HG02798 (cell line): ENCODE measurements around the gene RGS11.

Experiments used
- ATAC-seq: cut with Tn5 transposase; IDR thresholded peaks from one replicate; pipeline ENCODE4 v1.9.1; 2021; ENCODE audit warnings: mild to moderate bottlenecking; ENCODE audit not compliant: unreplicated experiment, poor library complexity

Gene RGS11

DNA sequence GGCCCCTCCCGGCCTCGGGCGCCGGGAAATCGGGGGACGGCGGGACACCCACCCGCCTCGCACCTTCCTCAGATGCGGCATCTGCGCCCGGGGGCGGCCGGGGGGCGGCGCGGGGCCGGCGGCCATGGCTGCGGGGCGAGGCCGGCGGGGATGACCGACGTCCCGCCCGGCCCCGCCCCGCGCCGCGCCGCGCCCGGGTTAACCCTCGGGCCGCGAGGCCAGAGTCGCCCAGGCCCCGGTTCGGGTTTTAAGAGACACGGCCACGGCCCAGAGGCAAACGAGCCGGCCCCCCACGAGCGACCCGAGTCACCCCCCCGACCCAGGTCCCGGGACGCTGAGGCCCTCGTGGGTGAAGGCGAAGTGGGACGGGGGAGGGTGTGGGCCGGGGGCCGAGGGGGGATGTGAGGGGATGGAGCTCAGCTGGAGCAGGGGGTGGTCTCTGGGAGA lies at the start of gene RGS11:
Gene RGS11 (minus strand): TSS at position 159 of the 447 bp plus-strand sequence. CDS start 33 bp downstream, at position 126.
- no peak for ATAC-seq

DNA sequence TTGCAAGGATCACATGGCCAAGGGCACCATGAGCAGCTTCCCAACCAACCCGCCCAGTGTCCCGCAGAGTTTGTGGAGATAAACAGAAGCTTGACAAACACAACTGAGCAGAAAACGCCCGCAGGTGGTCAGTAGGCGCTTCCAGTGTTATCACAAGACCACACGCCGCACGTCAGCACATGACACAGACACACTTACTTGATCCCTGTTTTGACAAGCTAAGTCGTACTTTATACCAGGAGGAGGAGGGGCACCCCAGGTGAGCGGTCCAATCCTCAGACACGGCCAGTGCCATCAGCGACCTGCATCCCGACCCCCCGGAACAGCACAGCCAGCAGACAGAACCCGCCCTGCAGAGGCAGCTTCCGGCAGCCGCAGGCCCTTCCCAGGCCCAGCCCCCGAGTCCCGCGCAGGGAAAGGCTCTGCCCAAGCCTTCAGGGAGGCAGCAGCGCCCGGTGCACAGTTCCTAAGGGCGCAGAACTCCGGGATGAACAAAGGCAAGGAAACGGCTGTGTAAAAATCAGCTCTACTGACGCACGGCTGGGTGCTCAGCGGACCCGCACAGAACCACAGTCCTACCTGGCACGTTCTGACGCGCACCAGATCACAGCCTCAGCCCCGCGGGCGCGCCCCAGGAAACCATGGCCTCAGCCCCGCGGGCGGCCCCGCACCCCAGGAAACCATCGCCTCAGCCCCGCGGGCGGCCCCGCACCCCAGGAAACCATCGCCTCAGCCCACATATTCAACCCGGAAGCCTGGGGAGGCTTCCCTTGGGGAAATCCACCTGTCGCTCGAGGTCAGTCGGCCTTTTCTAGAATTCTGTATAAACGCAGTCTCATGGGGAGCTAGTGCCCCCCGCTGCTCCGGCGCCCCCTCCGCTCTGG lies 48.9 kb upstream of the RGS11 start:
- ATAC-seq: no peak

DNA sequence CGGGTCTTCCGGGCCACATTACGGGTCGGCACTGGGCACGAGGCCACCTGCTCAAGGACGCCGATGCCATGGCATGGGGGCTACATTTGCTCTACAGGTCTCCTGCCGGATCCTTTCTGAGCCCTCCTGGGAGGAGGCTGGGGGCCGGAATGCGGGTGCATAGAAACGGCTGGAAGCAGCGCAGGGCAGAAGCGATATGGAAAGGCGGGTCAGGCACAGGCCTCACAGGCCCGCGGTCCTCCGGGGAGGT lies 48.4 kb upstream of the RGS11 start:
- ATAC-seq: no peak

DNA sequence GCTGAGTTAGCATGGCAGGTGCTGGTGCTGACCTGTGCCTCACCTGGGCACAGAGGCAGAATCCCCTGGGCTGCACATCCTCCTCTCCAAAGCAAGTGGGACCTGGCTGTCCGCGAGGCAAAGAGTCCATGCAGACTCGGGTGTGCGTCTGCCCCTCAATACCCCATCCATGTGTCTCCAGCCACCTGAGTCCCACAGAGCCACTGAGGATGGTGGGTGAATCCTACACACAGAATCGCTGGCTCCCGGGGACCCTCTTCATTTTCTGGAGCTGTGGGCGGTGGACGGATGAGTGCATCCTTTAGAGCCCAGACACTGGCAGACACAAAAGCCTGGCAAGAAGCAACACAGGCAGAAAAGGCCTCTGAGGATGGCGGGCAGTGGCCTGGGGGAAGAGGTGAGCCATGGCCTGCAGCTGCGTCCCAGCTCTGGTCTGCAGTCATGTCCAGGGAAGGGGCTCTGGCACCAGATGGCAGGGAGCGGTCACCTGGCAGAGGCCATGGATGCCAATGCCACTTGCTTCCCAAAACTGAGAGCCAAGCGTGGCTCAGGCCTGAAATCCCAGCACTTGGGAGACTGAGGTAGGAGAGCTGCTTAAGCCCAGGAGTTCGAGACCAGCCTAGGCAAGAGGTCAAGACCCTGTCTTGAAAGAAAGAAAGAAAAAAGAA lies 46.9 kb upstream of the RGS11 start:
- no peak for ATAC-seq

DNA sequence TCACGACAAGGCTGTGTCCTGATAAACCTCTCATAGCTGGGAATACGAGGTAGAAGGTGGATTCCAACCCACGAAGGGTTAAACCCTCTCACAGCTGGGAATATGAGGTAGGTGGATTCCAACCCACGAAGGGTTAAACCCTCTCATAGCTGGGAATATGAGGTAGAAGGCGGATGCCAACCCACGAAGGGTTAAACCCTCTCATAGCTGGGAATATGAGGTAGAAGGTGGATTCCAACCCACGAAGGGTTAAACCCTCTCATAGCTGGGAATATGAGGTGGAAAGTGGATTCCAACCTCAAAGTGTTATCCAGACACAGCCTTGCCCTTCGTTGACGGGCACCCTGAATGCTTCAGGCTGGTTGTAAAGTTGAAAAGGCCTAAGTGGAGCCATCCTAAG lies 45.8 kb upstream of the RGS11 start:
- ATAC-seq: no peak

DNA sequence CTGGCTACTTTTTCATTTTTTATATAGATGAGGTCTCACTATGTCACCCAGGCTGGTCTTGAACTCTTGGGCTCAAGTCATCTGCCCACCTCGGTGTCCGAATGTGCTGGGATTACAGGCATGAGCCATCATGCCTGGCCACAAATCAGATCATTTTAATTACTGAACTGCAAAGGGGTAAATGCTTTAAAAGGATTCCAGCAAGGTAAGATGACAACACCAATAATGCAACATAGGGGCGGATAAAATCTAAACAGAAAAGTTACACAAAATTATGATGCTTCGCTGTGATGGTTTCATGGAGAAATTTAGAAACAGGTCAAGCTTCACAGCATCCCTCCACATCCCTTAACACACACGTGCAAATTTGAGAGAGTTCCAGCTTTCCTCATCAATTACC lies 44.5 kb upstream of the RGS11 start:
- no peak for ATAC-seq

DNA sequence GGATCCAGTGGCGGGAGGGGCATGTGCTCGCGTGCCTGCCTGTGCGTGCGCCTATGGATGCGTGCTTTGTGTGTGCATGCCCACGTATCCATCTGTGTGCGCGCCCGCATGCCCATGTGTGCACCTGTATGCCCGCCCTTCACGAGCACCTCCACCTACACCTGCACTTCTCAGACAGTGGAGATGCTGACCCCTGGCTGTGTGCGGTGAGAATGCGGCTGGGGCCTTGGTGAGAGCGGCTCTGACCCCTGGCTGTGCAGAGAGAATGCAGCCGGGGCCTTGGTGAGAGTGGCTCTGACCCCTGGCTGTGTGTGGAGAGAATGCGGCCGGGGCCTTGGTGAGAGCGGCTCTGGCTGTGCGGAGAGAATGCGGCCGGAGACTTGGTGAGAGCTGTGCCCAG lies 42.9 kb upstream of the RGS11 start:
- ATAC-seq: no peak

DNA sequence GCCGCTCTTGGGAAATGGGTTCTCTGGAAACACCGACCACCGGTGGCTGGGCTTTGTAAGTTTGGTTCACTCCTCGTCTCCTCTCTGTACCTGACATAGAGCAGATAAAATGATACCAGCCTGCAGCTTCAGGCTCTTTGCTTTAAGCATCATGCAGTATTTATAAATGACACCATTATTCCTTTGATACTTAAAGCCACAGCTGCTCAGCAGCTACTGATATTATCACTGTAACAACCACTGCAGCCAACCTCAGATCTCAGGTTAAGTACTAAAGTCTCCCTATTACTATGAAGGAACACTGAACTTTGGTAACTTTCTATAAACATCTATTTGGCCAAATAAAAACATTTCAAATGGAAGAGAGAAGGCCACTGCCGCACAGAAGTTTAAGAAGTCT lies 41.8 kb upstream of the RGS11 start:
- no peak for ATAC-seq

DNA sequence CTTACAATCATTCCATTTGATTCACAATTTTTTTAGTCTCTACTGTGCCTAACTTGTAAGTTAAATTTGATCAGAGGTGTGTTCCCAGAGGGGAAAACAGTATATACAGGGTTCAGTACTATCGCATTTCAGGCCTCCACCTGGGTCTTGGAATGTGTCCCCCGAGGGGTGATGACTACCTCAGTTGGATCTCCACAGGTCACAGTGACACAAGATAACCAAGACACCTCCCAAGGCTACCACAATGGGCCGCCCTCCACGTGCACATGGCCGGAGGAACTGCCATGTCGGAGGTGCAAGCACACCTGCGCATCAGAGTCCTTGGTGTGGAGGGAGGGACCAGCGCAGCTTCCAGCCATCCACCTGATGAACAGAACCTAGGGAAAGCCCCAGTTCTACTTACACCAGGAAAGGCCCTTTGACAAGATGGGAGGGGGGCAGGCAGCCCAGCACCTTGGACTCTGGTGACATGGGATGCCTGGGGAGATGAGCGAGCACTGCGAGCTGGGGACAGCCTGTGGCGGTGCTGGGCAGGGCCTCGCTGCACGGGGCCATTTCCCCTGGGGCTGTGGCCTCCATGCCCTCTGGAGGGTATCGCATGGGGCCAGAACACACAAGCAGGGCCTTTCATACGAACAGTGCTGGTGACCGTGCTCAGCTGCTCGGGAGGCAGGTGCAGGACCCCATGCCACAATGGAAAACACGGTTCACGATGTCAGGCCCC lies 41.2 kb upstream of the RGS11 start:
- ATAC-seq: no peak

DNA sequence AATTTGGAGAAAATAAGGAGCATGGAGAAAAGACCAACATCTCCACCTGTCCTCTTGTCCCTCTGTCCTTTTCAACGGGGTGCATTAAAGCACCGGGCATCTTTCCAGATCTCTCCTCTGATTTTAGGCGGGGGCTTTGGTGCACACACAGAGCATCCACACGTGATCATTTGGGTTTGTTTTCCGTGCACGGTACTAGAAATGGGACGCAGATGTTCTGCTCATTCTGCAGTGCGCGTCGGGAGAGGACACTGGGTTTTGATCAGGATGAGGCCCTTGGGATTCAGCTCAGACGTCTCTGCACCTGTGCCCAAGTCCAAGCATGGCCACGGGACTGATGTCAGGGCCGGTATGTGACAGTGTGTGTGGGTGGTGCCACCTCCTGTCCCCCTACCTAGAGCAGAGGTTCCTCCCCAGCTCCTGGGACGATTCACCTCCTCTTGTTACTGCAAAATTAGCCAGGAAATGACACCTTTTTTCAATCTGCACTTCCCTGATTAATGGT lies 39.1 kb upstream of the RGS11 start:
- ATAC-seq: no peak

DNA sequence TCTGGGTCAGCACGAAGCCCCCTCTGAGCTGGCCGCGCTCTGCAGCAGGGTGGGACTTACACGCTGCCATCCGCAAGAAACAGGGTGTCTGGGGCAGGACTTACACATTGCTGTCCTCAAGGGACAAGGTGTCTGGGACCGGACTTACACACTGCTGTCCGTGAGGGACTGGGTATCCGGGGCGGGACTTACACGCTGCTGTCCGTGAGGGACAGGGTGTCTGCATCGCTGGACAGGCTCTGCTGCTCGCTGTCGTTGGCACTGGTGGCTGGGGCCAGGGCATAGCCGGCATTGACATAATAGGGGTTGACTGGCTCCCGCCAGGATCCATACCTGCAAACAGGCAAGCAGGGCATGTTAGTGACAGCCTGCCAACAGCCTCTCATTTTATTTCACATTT lies 38.6 kb upstream of the RGS11 start:
- no peak for ATAC-seq

DNA sequence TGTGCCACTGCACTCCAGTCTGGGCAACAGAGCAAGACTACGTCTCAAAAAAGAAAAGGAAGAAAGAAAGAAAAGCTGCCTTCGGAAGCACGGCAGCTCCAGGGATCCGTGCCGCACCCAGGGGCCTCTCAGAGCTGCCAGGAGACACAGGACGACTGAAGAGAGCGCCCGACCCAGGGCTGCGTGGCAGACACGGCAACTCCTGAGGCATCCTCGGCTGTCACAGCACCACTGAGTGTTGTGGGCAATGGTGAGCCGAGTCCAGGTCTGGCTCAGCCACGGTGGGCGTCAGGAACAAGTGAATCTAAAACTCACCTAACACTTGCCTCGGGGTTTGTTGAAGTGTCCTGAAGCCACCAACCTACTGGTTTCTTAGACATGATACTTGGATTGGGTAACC lies 36.0 kb upstream of the RGS11 start:
- no peak for ATAC-seq

DNA sequence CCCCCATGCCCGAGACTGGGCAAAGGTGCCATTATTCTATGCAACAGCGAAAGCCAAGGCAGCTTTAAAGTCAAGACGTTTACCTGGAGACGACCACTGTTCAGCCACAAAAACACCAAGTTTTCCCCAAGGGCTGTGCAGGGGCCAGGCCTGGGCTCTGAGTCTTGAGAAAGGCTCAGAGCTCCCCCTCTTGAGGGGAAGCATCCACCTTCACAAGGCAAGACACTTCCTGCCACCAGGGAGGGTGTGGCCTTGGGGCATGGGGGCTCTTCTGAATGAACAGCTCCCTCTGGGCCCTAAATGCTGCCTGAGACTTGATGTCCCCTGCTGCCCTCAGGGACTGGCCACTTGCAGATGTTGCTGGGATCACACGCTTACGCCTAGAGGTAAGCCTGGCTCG lies 33.7 kb upstream of the RGS11 start:
- ATAC-seq: no peak

DNA sequence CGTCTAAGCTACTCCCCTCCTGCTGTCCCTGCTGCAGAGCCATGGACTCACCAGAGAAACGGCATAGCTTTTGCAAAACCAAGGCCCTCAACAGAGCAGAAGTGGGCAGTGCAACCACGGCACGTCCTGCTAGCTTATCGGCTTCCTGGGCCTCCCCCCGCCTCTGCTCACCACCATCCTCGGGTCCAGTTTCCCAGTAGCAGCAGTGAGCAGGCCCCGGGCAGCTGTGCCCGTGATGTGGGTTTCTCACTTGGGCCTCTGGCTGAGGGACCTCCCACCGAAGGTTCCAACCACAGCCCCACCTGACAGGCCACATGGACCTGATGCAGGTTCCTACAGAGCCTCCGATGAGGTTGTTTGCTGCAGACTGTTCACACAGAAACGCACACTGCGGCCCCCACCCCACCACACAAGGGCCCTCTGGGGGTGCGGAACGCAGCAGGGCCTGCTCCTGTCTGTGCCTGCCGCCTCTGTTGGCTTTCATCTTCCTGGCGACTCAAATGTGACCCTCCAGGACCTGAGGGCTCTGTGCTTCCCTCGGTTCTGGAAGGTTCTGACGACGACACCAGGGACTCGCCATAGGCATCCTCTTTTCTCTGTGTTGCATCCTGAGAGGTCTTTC lies 32.1 kb upstream of the RGS11 start:
- ATAC-seq: no peak

DNA sequence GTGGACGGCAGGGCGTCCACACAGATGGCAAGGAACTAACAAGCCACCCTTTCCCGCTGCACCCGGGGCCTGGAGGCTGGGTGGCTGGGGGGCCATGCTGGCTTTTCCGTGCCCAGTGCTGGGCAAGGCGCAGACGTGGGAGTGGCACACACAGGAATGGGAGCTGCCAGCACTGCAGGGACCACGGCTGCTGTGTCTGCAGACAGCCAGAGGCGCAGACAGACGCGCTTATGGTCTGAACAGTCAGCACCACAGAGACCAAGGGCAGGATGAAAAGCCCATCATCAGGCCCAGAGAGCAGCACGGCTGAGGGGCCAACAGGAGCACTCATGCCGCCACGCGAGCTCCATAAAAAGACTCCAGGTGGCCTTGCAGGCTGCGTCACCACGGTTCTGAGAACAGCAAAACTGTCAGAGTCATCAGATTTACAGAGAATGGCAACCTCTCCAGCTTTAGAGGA lies 31.2 kb upstream of the RGS11 start:
- no peak for ATAC-seq

DNA sequence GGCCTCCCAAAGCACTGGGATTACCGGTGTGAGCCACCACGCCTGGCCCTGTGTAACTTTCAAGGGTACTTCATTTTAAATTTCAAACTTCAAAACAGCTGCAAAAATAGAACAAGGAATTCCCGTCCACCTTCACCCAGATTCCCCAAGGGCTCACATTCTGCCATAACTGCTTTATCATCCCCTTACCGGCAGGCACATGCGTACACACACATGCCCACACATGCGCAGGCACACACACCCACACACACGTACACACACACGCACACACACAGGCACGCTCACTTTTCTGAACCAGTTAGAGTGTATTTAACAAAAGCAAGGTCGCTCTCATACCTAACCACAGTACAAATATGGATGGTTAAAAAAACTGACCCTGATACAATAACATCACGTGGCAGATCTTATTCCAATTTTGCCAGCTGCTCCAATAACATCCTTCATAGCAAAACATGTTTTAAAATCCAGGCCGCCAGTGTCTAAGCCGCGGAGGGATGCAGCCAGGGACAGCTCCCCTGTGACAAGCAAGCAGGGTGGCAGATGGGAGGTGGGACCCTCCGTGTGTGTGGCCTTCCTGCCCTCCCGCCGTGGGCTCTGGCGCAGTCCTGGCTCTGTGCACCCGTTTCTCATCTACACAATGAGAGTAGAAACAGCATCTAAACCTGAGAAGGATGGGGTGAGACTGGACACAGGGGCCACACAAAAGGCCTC lies 30.3 kb upstream of the RGS11 start:
- no peak for ATAC-seq

DNA sequence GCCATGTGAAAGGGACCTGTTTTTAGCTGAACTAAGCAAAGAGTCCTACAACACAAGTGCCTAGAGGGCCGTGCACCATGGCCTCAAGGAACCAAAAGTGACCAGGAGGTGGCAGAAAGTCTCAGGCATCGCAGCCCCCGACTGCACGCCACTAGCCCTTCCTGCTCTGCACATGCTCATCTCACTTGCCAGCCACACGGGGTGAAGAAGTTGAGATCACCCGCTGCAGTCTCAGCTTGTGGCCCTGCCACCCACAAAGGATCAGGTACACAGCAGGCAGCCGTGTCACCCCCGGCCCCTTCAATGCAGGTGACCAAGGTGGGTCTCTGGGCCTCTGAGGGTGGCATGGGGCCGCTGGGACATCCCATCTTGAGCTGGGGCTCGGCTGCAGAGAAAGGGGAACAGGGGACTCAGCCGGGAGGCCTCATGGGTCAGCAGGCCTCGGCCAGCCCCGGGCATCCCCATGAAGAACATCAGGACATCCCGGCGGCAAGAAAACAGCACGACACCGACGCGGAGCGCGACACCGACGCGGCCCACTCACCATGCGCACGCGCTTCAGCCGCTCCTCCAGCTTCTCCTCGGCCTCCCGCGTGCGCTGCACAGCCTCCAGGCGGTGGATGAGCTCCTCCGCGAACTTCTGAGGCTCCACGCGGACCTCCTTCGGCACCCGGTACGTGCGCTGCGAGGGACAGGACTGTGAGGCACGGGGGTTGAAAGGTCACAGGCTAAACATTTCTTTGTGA lies 28.2 kb upstream of the RGS11 start:
- ATAC-seq: no peak

DNA sequence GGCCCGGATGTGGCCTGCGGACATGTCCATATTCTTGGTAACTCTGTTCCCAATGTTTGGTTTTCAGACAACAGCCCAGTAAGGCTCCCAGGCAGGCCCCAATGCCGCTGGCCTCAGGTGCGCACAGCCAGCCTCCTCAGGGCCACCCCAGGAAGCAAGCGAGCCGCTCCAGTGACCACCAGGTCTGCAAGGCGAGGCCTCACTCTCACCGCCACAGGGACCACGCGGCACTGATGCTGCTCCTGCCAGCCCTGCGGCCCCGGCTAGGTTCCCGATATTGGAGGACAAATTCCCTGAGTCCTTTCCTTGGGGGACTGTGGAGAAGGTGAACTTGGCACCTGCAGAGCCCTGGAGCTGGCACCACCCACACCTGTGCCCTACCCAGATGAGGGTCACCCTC lies 26.2 kb upstream of the RGS11 start:
- no peak for ATAC-seq

DNA sequence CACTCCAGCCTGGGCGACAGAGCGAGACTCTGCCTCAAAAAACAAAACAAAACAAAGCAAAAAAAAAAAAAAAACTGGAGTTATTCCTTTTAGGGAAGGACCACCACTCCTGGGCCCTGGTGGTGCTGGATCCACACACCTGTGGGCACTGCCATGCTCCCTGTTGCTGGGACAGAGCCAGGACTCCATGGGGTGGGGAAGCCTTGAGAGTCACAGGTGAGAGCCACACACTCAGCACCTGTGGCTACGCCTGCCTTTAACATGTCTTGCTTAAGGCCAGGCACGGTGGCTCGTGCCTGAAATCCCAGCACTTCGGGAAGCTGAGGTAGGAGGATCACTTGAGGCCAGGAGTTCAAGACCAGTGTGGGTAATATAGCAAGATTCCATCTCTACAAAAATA lies 25.5 kb upstream of the RGS11 start:
- ATAC-seq: no peak
